Measurements from ENCODE around the gene IWS1.
"Not testable (repeated sequence)": the region's sequence is repeated elsewhere in the genome, so short reads cannot be mapped to it uniquely, and the experiment has no call there.

Gene IWS1

GRCh38 chr2:127526132-127527000, at the start of gene IWS1:
Gene IWS1, minus strand, starts transcription at chr2:127526489. Its CDS starts 281 bp downstream, at chr2:127526208.
- peak; percentile 94 for DNase-seq

- DNase-seq = no peak
Measured at GRCh38 chr2:127575941-127576432, 49.7 kb upstream of the IWS1 start.

- DNase-seq = no peak
Measured at GRCh38 chr2:127575185-127575765, 49.0 kb upstream of the IWS1 start.

- no peak for DNase-seq
Measured at GRCh38 chr2:127574656-127575055, 48.4 kb upstream of the IWS1 start.

GRCh38 chr2:127573771-127574170, 47.5 kb upstream of the IWS1 start:
- DNase-seq = no peak

GRCh38 chr2:127573298-127573697, 47.0 kb upstream of the IWS1 start:
- DNase-seq = no peak

- DNase-seq = no peak
Measured at GRCh38 chr2:127572841-127573240, 46.6 kb upstream of the IWS1 start.

- DNase-seq = not testable (repeated sequence)
Measured at GRCh38 chr2:127572352-127572751, 46.1 kb upstream of the IWS1 start.

GRCh38 chr2:127570282-127571250, 44.3 kb upstream of the IWS1 start:
- DNase-seq = no peak

- DNase-seq = no peak
Measured at GRCh38 chr2:127569666-127570065, 43.4 kb upstream of the IWS1 start.

GRCh38 chr2:127568128-127568527, 41.8 kb upstream of the IWS1 start:
- no peak for DNase-seq

GRCh38 chr2:127567351-127567854, 41.1 kb upstream of the IWS1 start:
- DNase-seq = no peak

GRCh38 chr2:127566576-127566975, 40.3 kb upstream of the IWS1 start:
- no peak for DNase-seq

GRCh38 chr2:127566139-127566417, 39.8 kb upstream of the IWS1 start:
- DNase-seq = no peak

GRCh38 chr2:127565261-127566138, 39.2 kb upstream of the IWS1 start:
- DNase-seq = no peak

GRCh38 chr2:127564429-127565260, 38.4 kb upstream of the IWS1 start:
- DNase-seq = no peak

- no peak for DNase-seq
Measured at GRCh38 chr2:127563458-127564428, 37.5 kb upstream of the IWS1 start.

- no peak for DNase-seq
Measured at GRCh38 chr2:127562936-127563335, 36.6 kb upstream of the IWS1 start.

GRCh38 chr2:127561371-127561770, 35.1 kb upstream of the IWS1 start:
- DNase-seq = no peak

GRCh38 chr2:127560931-127561280, 34.6 kb upstream of the IWS1 start:
- DNase-seq = no peak
